Epidermal melanocyte (primary cell): ENCODE results near the gene ADORA1.
A peak's percentile ranks its signal among the peaks of the same experiment; 100 is the strongest.

Experiments used
- DNase-seq: peaks from one replicate; pipeline ENCODE4 v3.0.0; 2011; ENCODE audit warnings: low spot score; ENCODE audit not compliant: insufficient read length

ADORA1 gene

DNA sequence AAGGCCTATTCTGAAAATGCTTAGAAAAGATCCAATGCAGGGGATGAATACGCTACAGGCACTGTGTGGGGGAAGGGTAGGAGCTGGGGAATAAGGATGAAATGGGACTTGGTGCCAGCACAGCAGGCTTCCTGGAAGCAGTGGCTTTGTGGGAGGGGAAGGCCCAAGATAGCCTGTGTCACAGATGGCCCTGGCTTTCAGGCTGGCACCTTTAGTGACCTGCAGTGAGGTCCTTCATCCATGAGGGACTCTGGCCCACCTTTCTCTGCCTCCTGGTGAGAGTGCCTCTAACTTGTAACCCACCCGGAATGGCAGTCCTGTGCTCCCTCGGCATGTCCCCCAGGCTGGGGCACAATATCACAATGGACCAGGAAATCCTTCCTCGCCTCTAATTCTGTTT, 58.1 kb downstream of the ADORA1 start:
- DNase-seq, result no peak

DNA sequence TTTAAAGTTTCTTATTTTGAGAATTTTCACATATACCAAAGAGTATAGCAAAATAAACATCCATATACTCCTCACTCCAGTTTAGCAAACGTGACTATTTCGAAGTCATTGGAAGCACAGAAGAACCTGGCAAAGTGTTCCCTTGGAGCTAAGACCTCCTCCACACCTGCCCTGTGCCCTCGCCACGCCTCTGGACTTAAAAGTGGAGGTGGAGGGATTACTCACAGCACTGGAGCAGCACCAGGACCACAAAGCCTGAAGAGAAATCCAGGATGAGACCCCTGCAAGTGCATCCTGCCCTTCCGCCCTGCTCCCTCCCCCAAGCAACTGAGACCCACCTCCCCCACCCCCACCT, 58.5 kb downstream of the ADORA1 start:
- no peak for DNase-seq

- no peak for DNase-seq
These were observed 59.1 kb downstream of the ADORA1 start, which contains the start of gene CHI3L1 for GRCh38 chr1:203186446-203187303. CHI3L1 (minus strand) TSS chr1:203186704; CDS start chr1:203186623, 81 bp downstream.

DNA sequence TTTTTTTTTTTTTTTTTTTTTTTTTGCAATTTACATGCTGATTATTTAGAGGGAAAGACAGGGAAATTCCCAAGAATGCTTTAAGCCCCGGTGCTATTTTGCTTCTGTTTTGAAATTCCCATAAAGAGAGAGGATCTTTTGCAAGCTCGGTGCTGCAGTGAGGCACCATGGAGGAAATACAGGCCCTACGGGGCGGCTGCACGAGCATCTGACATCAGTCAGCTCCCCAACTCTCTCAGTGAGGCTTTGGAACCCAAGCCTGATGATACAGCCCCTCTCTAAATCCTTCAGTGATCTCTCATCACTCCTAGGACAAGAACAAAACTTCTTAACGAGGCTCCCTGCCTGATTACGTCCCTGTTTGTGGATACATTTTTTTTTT, 59.8 kb downstream of the ADORA1 start:
- DNase-seq, result no peak

GRCh38 chr1:203187689-203188264, 60.3 kb downstream of the ADORA1 start:
- no peak for DNase-seq

- no peak for DNase-seq
These were observed 61.2 kb downstream of the ADORA1 start for GRCh38 chr1:203188686-203189232.

DNA sequence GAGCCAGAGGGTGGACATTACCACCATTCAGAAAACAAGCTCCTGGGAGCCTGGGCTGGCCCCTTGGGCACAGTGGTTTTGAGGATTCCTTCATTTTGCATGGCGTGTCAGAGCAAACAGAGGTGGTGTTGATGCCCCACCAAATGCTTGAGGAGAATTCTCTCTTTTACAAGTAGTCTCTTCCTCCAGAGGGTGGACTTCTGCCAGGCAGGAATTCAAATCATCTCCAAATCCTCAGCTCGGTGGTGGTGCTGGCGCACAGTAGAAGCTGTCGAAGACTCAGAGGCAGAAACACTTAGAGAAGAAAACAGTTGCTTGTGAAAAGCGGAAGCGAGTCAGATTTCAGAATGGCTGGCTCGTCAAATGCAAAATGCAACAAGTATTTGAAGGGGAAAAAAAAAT, 62.4 kb downstream of the ADORA1 start:
- DNase-seq, result peak; percentile 66

DNA sequence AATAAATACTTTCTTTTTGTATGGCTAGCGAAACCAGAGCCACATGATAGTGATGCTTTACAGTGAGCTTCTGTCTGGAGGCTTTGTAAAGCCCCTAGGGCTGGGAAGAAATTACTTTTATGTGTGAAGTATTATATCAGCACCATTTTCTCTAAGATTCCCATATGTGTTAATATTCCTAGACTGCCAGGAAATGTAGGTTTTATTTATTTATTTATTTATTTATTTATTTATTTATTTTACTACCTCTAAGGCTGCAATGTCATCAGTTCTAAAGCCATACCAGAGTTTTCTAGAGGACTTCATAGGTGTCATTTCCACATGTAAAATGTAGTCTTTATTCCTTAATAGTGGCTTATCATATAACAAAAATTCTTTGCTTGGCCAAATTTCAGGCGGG, 63.4 kb downstream of the ADORA1 start:
- DNase-seq, result no peak

DNA sequence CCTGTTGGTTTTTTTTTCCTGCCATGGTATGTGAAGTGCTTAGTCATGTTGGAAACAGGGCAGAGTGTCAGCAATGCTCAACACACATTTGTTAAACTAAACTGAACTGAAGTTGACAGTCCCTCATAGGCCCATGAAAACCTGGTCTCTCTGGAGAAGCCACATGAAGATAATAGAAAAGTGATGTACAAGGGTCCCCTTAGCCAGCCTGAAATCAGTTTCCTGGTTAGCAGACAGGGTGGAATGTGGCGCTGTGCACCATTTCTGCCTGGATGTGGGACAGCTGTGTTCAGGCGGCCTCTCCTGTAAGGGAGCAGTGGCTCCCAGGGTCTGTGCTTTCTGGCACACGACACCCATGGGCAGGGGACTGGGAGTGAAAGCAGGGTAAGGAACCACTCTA, 68.8 kb downstream of the ADORA1 start:
- no peak for DNase-seq

GRCh38 chr1:203197625-203198024, 70.1 kb downstream of the ADORA1 start:
- DNase-seq, result no peak

GRCh38 chr1:203199002-203199401, 71.5 kb downstream of the ADORA1 start:
- DNase-seq, result no peak

- DNase-seq, result no peak
These were observed 71.9 kb downstream of the ADORA1 start for GRCh38 chr1:203199481-203199815.

GRCh38 chr1:203199816-203200571, 72.5 kb downstream of the ADORA1 start:
- no peak for DNase-seq

DNA sequence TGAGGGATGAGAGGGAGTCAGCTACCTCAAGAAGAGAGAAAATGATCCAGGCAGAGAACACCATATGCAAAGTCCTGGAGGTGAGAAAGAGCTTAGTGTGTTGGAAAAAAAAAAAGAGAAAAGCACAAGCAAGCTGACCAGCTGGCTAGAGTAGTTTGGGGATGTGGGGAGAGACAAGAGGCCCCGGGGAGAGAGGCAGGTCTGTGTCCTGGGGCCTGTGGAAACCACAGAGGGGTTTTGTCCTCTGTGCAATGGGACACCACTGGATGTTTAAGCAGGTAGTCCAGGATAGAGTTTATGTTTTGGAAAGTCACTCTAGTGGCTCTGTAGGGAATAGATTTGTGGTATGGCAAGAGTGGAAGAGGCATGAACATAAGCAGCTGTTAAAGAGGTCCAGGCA, 73.4 kb downstream of the ADORA1 start:
- DNase-seq, result no peak

- no peak for DNase-seq
These were observed 74.1 kb downstream of the ADORA1 start for GRCh38 chr1:203201516-203202205.

DNA sequence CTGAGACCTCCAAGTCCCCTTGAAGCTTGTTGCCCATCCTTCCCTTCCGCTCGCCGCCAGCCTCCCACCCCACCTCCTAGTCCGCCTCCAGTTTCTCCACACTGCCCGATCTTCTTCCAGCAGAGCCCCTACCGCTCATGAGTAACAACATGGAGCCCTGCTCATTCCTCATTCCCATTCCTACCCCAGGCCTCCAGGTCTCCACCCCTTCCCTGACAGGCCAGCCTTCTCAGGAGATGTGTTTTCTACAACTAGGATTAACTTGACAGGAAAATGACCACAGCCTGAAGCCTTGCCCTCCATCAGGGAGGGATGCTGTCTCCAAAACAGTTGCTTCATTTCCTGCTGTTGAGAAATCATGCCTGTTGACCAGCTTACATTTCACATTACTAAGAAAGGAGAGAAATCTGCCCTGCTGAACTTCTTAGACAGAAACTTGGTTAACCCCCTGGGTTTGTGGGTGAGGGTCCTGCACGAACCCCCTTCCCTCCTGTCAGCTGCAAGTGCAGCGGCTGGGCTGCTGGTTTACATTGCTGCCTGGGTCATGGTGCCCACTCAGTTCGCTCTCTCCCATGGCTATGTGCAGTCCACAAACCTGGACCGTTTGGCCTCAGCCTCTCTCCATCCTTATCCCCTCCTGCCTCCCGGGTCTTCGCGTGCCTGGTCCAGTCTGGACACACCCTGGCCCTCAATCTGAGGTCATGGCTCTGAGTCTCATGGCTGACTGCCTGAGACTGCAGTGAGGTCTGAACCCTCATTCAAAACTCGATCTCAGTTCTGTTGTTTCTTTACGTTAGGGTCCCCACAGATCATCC, 75.1 kb downstream of the ADORA1 start:
- no peak for DNase-seq

GRCh38 chr1:203204756-203205155, 77.2 kb downstream of the ADORA1 start:
- DNase-seq, result no peak

DNA sequence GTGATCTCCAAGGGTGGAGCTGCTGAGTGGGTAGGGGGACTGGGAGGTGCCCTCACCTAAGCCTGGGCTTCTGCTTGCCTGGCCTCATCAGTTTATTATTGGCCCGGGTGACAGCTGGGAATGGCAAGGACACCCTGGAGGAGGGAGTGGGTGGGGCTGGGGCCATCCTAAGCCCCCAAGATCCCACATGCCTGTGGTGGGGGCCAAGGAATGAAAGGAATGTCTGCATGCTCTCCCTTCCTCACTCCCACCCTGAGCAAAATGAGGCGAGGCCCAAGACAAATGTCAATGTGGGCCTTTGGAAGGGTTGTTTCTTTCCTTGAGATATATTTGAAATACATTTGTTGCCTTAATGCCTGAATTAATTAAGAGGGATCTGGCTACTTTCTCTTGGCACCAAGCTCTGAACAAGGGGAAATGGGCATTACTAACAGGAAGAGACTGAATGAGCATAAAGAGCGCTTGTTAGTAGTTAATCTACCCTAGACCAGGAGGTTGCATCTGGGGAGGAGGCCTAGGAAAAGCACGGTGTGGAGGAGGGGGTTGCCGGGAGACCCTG, 78.7 kb downstream of the ADORA1 start:
- DNase-seq, result no peak

DNA sequence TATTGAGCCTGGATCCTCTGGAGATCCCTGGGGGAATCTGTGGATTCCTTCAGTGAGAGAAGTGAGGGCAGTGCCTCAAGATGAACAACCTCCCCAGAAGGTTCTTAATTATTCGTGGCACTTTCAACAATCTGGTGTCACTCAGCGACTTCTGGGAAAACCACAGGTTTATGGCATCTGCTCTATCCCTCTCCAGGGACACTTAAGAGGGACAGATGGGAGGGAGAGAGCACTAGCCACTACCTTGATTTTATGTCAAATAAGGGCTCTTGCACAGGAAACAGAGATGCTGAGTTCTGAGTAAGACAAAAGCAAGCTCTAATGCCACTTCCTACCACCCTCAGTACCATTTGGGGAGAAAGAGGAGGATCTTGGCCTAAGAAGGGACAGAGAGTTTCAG, 80.2 kb downstream of the ADORA1 start:
- DNase-seq, result no peak

DNA sequence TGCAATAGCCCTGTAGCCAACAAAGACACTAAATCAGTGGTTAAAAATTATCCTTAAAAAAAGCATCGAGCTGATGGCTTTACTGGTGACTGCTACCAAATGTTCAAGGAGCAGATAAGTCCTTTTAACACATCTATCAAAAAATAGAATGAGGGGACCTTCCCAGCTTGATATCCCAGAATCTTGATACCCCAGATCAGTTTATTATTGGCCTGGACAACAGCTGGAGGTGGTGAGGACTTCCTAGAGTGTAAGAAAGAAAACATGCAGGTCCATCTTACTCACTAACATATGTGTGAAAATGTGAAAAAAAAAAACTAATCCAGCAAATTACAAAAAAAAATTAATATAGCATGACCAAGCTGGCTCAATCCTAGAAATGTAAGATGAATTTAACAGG, 80.7 kb downstream of the ADORA1 start:
- no peak for DNase-seq
